DOHH2 (cell line): Measurements from ENCODE around the gene KREMEN2.

Source experiments
- H3F3A ChIP-seq: fragments of 200-600 bp; sonication (generic), shearing (Covaris generic); 2 replicates; pipeline ENCODE4 v1.6.0; 2016; ENCODE audit warnings: antibody characterized with exemption, mild to moderate bottlenecking; ENCODE audit not compliant: control insufficient read depth, insufficient read depth
- H3K27ac ChIP-seq: fragments of 200-600 bp; sonication (generic); 2 replicates; pipeline ENCODE4 v1.5.1; 2014; ENCODE audit warnings: low read depth, mild to moderate bottlenecking, low read length, moderate library complexity
- H3K27me3 ChIP-seq: fragments of 200-600 bp; sonication (generic); 2 replicates; pipeline ENCODE4 v1.6.1; 2014; ENCODE audit warnings: mild to moderate bottlenecking, low read length, mixed read lengths; ENCODE audit not compliant: control insufficient read depth
- H3K36me3 ChIP-seq: fragments of 200-600 bp; sonication (generic); 2 replicates; pipeline ENCODE4 v1.6.1; 2014; ENCODE audit warnings: mild to moderate bottlenecking, low read length, moderate library complexity, mixed read lengths; ENCODE audit not compliant: control insufficient read depth
- H3K4me1 ChIP-seq: fragments of 200-600 bp; sonication (generic); 2 replicates; pipeline ENCODE4 v1.6.1; 2014; ENCODE audit warnings: mild to moderate bottlenecking, low read length, mixed read lengths; ENCODE audit not compliant: control insufficient read depth
- H3K4me2 ChIP-seq: fragments of 200-600 bp; sonication (generic); 2 replicates; pipeline ENCODE4 v1.6.0; 2014; ENCODE audit warnings: mild to moderate bottlenecking, low read length, moderate library complexity
- H3K4me3 ChIP-seq: fragments of 200-600 bp; sonication (generic); 2 replicates; pipeline ENCODE4 v1.5.1; 2014; ENCODE audit warnings: mild to moderate bottlenecking, low read length, mixed read lengths
- H3K79me2 ChIP-seq: fragments of 200-600 bp; sonication (generic); 2 replicates; pipeline ENCODE4 v1.6.1; 2014; ENCODE audit warnings: mild to moderate bottlenecking, low read length, mixed read lengths; ENCODE audit not compliant: control insufficient read depth
- H3K9me2 ChIP-seq: fragments of 200-600 bp; sonication (generic); replicated peaks from 2 replicates; pipeline ENCODE4 v1.6.1; 2014; ENCODE audit warnings: mild to moderate bottlenecking, low read length, mixed read lengths; ENCODE audit not compliant: control insufficient read depth
- H3K9me3 ChIP-seq: fragments of 200-600 bp; sonication (generic); 2 replicates; pipeline ENCODE4 v1.6.1; 2014; ENCODE audit warnings: antibody characterized with exemption, low read length, mixed read lengths; ENCODE audit not compliant: control insufficient read depth, insufficient read depth
- H4K20me1 ChIP-seq: fragments of 200-600 bp; sonication (generic); 2 replicates; pipeline ENCODE4 v1.6.0; 2014; ENCODE audit warnings: low read depth, mild to moderate bottlenecking, antibody characterized with exemption, low read length, moderate library complexity; ENCODE audit not compliant: control insufficient read depth, insufficient read depth
- EZH2phosphoT487 ChIP-seq: fragments of 200-600 bp; sonication (generic); IDR thresholded peaks from 2 replicates; pipeline ENCODE4 v1.6.1; 2017; ENCODE audit warnings: borderline replicate concordance, mild to moderate bottlenecking, antibody characterized with exemption, low read length, moderate library complexity, mixed read lengths
- TF ChIP-seq, protein P1 (sequence below): fragments of 200-600 bp; sonication (generic); IDR thresholded peaks from one replicate; pipeline ENCODE4 v1.5.1; 2014; ENCODE audit warnings: antibody characterized with exemption, mild to moderate bottlenecking, low read depth, low read length; ENCODE audit not compliant: poor library complexity, severe bottlenecking

Gene KREMEN2

DNA sequence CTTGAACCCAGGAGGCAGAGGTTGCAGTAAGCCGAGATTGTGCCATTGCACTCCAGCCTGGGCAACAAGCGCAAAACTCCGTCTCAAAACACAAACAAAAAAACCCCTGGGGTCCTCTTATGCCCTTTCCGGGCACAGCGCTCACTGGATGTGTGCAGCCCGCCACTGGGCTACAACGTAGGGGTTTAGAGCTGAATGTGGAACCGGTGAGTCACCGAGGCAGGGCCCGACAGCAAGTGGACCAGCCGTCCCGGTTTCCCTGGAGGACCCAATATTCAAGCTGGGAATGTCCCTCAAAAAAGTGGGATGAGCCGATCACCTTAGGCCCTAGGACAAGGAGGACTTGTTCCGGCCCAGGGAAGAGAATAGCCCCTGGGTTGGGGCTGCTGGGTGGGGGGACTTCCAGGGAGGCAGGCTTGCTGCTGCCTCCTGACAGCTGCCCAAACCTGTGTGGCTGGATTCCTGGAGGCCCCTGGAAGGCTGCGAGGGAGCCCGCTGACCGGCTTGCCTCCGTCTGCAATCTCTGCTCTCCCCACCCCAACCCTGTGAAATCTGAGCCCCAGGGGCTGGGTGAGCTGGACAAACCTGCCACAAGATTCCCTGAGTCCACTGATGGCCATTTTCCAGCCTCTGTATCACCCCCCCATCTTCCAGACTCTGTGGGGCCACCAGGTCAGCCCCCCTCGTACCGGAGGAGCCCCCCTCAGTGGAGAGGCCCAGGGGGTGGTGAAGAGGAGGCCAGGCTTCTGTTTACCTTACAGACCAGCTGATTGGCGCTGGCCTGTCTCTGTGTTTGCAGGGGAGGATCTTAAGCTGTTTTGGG is 45.7 kb downstream of the KREMEN2 start:
- Histone ChIP-seq H3K4me2 (no peak overlapping the region), H3K27ac (no peak overlapping the region), H3F3A (no peaks in the 10 kb centered on the region)

DNA sequence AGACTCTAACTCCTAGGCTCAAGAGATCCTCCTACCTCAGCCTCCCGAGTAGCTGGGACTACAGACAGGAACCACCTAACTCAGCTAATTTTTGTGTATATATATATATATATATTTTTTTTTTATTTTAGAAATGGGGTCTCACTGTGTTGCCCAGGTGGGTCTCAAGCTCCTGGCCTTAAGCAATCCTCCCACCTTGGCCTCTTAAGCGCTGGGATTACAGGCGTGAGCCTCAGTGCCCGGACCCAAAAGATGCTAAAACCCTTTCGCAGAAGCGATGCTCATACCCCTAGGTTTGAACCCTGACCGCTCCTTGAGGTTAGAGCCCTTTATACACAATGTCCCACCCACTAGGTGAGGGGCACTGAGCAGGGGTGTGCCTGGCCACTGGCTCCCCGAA is 46.4 kb downstream of the KREMEN2 start:
- no peak overlapping the region for H3K4me3 ChIP-seq
- no peaks in the 10 kb centered on the region for H3K9me3 ChIP-seq
- no peak for TF ChIP-seq EZH2phosphoT487
- TF ChIP-seq, protein P1, sequence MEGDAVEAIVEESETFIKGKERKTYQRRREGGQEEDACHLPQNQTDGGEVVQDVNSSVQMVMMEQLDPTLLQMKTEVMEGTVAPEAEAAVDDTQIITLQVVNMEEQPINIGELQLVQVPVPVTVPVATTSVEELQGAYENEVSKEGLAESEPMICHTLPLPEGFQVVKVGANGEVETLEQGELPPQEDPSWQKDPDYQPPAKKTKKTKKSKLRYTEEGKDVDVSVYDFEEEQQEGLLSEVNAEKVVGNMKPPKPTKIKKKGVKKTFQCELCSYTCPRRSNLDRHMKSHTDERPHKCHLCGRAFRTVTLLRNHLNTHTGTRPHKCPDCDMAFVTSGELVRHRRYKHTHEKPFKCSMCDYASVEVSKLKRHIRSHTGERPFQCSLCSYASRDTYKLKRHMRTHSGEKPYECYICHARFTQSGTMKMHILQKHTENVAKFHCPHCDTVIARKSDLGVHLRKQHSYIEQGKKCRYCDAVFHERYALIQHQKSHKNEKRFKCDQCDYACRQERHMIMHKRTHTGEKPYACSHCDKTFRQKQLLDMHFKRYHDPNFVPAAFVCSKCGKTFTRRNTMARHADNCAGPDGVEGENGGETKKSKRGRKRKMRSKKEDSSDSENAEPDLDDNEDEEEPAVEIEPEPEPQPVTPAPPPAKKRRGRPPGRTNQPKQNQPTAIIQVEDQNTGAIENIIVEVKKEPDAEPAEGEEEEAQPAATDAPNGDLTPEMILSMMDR = no peak
- no peaks in the 10 kb centered on the region for H3K36me3 ChIP-seq
- H3K79me2 ChIP-seq = no peaks in the 10 kb centered on the region
- H3K4me1 ChIP-seq = peaks cover 17% of the 10 kb centered on the region
- H4K20me1 ChIP-seq = no peaks in the 10 kb centered on the region
- peaks cover 43% of the 10 kb centered on the region for H3K27me3 ChIP-seq
- H3K9me2 ChIP-seq = no peaks in the 10 kb centered on the region
- no peaks in the 10 kb centered on the region for H3F3A ChIP-seq
- no peak overlapping the region for H3K27ac ChIP-seq
- H3K4me2 ChIP-seq = no peak overlapping the region

More for the DNA sequence above, 45.7 kb downstream of the KREMEN2 start:
- H3K79me2 ChIP-seq = no peaks in the 10 kb centered on the region
- no peak overlapping the region for H3K4me3 ChIP-seq
- H3K9me3 ChIP-seq = no peaks in the 10 kb centered on the region
- H3K36me3 ChIP-seq = no peaks in the 10 kb centered on the region
- TF ChIP-seq, protein P1 = no peak
- TF ChIP-seq EZH2phosphoT487 = no peak
- H3K9me2 ChIP-seq = no peaks in the 10 kb centered on the region
- H3K27me3 ChIP-seq = peaks cover 47% of the 10 kb centered on the region
- H3K4me1 ChIP-seq = peaks cover 20% of the 10 kb centered on the region
- no peaks in the 10 kb centered on the region for H4K20me1 ChIP-seq

DNA sequence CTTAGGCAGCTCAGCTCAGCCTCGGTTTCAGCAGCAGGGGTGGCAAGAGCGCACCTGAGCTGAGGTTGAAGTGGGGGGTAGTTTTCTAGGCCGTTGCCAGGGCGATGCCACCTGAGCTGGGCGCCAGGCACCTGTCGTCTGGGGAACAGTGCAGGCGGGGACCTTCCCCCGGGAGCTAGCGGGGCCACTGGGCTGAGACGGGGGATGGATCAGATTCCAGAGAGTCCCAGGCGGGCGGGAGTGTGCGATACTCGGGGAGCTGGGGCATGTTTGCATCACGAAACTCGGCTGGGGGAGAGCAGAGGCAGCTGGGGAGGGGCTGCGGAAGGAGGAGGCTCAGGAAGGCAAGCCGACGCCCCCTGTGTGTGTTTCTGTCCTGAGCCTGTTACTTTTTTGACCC is 48.2 kb downstream of the KREMEN2 start:
- TF ChIP-seq, protein P1 = no peak
- TF ChIP-seq EZH2phosphoT487 = no peak
- Histone ChIP-seq H3K4me2 (no peak overlapping the region), H3K9me2 (no peaks in the 10 kb centered on the region), H3F3A (no peaks in the 10 kb centered on the region), H3K9me3 (no peaks in the 10 kb centered on the region), H3K36me3 (no peaks in the 10 kb centered on the region), H3K27ac (no peak overlapping the region), H3K4me1 (peaks cover 14% of the 10 kb centered on the region), H3K27me3 (peaks cover 34% of the 10 kb centered on the region), H3K4me3 (no peak overlapping the region), H4K20me1 (no peaks in the 10 kb centered on the region), H3K79me2 (no peaks in the 10 kb centered on the region)
